GM21825 (cell line): Measurements from ENCODE around the gene FHAD1.

Experiments used
- ATAC-seq: cut with Tn5 transposase; IDR thresholded peaks from one replicate; pipeline ENCODE4 v1.9.1; 2021; ENCODE audit warnings: mild to moderate bottlenecking, moderate library complexity; ENCODE audit not compliant: unreplicated experiment

FHAD1 gene

DNA sequence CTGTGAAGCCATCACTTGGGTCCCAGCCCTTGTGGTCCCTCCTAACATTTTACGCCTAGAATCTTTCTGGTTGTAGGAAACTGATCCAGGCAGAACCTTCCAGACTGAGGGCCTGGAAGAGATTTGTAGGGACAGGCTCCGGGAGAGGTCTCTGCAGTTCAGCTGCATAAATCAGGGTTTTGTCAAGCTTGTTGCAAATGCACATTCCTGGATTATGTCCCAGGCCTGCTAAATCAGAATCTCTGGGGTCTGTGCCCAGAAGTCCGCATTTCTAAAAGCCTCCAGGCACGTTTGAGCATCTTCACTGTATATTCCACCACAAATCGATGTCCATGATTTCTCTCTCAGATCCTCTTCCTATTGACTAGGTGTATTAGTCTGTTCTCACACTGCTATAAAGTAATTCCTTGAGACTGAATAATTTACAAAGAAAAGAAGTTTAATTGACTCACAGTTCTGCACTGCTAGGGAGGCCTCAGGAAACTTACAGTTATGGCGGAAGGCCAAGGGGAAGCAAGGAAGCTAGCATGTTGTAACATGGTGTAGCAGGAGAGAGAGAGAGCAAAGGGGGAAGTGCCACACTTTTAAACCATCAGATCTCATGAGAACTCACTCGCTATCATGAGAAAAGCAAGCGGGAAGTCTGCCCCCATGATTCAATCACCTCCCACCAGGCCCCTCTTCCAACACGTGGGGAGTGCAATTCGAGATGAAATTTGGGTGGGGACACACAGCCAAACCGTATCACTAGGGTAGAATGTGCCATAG is 1.2 kb upstream of the FHAD1 start:
- ATAC-seq: no peak

DNA sequence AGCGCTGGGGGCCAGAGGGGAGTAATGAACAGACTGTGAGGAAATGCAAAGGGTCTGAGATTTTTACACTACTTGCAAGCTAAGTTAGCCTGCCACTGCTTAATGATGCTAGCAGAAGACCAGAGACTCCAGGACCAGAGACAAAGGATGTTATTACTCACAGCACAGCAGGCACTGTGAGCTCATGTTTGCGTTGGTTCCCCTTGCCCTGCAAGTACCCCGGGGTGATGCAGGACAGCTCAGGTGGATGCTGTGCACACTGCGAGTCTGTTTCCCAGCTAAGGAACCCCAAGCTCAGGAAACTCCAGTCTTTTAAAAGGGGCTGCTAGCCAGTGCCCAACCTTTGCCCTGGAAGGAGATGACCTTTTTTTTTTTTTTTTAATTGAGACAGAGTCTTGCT is 1.2 kb downstream of the FHAD1 start:
- no peak for ATAC-seq

DNA sequence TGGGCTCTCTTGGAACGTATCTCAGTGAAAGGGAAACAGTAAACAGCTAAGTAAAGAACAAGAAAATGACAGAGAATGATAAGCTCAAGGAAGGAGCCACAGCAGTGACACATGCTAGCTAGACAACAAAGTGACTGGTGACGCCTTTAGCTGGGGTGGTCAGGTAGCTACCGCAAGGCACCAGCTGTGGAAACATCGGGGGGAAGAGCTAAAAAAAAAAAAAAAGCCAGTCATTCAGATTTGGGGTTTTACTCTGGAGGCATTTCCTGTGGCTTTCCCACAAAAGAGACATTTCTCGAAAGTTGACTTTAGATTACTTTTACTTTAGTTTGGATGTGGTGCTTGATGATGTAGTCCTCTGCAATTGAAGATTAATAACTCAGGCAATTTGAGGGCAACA is 2.1 kb downstream of the FHAD1 start:
- no peak for ATAC-seq

DNA sequence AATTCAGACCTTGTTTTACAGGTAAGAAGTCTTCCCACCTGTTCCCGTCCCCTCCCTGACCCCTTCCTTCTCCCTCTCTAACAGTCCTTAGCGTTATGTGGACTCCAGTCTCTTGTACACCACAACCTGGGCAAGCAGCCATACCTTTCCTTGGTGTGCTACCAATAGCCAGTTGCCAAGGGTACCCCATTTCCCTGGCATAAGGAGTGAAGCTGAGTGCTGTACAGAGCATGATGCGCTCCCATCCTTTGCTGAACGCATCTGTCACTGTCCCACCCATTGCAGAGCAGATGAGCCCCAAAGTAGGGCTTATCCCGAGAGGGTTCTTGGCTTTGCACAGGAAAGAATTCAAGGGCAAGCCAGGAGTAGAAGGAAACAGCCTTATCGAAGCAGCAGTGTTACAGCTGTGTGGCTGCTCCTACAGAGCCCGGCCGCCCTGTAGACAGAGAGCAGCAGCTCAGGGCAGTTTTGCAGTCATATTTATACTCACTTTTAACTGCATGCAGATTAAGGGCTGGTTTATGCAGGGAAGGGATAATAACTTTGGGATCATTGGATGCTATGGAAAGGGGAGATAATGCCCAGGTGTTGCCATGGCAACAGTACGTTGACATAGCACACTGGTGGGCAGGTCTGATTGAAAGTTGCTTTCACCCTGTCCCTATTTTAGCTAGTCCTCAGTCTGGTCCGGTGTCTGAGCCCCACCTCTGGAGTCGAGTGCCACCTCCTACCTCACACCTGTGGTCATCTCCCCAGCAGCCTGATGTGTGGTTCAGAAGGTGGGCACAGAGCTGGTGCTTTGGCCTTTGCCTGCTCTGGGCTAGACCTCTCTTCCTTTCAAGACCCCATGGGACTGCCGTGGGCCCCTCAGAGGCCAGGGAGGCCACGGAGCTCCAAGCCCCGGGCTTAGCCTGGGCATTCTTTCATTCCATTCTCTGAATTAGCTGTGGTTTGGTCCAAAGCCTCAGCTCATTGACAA is 5.1 kb downstream of the FHAD1 start:
- no peak for ATAC-seq

DNA sequence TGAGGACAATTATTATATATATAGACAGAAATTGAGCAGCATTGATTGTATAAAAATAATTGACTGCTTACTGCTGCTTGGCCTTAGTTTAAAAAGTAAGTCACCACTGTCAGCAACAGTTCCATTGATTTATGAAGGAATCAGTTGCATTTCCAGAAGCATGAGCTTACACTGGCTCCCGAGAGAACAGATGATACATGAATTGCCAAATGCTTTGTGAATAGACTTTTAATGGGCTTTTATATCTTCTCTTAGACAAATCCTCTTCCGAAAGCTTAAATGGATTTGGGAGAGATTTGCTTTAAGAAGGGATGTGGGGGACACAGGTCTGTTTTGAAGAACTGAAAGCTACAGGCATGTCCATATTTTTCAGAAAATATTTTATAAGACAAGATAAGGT is 7.5 kb downstream of the FHAD1 start:
- no peak for ATAC-seq

DNA sequence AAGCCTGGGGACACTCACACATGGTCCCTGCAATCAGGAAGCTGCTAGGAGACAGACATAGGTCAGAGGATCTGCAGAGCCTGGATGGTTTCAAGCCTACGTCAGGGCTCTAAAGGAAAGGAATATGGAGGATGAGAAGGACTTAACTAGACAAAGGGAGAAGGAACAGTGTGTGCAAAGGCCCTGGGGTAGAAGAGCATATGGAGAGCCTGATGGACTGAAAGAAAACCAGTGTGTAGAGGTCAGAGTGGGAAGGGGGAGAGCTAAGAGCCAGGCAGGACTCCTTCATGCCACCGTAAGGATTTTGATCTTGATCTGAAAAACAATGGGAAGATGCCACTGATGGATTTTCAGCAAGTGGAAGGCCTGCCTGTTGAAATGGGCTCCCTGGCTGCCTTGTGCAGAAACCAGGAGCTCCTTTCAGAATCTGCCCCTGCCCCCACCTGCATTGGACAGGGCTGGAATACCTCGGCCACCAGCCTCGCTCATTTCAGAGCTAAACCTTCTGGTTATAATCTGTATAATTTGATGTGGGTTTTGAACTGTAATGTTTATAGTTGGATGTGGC is 8.6 kb downstream of the FHAD1 start:
- ATAC-seq: no peak

DNA sequence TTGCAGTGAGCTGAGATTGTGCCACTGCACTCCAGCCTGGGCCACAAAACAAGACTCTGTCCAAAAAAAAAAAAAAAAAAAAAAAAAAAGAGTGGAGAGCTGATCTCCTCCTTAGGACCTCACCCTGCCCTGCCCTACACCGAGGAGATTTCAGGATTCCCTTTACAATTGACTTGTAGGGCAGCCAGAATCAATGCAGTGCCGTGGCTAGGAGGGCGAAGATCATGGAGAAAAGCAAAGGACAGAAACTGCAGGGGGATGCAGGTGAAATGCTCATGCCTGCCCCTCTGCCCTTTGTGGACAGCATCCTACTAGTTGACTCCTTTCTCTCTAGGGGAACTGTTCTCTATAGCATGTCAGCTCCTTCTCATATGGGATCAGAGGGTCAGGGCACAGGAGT is 9.6 kb downstream of the FHAD1 start:
- no peak for ATAC-seq

DNA sequence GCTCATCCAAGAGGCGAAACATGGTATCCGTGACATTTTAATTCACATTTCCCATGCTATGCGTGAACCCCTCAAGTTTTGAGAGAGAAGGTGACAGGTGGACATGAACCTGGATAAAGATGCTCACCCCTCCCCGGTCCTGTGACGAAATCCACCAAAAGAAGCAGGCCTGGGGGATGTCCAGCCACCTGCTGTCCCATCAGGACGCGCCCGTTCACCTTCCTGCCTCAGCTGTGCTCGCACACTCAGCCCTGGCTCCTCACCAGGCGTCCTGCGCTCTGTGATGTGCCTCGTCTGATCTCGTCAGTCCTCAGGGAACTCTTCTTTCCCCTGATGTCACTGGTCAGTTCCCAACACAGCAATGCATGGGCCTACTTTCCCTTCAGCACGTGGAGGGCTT is 10.3 kb downstream of the FHAD1 start:
- no peak for ATAC-seq

DNA sequence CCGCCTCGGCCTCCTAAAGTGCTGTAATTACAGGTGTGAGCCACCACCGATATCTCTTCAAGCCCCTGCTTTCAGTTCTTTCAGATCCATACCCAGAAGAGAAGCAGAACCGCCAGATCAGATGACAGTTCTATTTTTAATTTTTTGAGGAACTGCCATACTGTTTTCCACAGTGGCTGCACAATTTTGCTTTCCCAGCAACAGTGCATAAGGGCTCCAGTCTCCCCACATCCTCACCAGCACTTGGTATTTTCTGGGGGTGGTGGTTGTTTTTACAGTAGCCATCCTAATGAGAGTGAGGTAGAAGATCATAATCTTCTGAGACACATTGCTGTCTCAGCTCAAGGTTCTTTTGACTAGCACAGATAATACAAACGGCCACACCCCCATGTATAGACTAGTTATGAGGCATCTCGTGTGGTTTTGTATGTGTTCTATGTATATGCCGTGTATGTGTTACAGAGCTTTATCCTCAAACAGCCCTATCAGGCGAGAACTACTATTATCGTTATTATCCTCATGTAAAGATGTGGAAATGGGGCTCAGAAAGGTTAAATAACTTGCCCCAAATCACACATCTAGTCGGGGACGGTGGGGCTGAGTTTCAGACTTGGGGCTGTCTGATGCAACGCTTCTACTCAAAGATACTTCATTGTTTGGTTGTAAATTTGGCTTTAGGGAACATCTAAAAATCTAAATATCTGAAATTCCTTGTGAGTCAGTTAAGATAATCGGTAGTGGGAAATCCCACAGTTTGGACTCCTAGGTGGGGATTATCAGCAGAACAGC is 12.0 kb downstream of the FHAD1 start:
- ATAC-seq: no peak

DNA sequence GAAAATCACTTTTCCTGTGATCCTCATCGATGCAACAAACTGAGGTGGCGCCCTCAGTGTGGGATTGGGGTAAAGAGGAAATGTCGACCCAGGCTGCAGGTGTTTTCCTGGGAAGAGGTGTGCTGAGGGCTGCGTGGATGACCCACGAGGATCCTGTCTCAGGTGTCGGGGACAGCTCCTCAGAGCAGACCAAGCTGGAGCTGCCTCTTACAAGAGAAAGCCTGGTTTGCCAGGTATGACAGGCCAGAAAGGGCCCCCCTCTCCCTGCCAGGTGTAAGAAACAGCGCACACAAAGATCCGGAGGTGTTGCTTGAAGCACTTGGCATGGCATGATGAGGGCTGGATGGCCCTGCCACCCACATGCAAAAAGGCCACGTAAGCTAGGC is 12.6 kb downstream of the FHAD1 start:
- no peak for ATAC-seq

DNA sequence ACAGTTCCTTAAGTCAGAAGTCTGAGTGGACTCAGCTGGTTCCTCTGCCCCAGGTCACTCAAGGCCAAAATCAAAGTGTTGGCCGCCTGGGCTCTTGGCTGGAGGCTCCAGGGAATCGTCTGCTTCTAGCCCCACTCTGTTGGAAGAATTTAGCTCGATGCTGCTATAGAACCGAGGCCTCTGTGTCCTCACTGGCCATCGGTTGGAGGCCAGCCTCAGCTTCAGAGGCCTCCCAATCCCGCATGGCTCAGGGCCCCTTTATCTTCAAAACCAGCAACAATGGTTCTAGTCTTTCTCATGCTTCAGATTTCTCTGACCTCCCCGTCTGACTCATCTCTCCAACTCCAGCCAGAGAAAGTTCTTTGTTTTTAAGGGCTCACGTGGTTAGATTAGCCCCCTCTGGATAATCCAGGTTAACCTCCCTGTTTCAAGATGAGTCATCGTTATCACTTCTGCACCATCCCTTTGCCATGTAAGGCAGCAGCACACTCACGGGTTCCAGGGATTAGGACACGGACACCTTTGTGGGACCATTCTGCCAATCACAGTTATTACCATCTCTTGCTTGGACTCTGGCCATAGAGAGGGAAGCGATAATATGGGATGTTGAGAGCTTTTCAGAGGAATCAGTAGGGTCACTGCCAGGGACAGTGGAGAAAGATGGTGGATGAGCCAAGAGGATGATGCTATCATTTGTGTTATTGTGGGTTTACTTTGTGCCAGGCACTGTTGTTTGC is 13.6 kb downstream of the FHAD1 start:
- no peak for ATAC-seq

DNA sequence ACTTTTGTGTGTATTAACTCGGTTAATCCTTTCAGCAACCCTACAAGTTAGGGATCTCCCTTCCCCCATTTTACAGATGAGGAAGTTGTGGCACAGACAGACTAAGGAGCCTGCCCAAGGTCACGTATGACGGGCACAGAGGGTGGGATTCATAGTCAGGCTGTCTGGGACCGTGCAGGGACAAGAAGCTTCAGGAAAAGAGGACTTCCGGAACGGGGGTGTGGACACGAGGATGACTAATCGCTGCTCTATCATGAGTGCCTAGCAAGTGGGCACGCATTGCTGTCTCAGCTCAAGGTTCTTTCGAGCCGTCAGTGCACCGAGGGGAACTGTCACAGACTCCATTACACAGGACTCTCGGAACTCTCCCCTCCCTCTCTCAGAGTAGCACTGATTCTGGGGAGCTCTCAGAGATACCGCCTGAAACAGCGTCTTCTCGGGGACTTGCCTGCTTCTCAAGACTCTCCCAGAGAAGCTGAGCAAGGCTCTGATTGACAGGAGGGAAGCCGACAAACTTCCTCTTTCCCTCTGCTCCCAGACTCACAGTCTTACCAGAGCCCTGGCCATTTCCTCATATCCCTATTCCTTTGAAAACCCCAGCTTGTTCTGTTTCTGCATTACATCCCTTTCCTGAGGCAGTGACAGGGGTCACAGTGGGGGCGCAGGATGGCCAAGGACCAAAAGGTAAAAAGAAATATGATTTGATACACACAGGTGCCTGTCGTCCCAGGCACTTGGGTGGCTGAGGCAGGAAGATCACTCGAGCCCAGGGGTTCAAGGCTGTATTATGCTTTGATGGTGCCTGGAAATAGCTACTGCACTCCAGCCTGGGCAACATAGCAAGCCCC is 14.4 kb downstream of the FHAD1 start:
- ATAC-seq: no peak

DNA sequence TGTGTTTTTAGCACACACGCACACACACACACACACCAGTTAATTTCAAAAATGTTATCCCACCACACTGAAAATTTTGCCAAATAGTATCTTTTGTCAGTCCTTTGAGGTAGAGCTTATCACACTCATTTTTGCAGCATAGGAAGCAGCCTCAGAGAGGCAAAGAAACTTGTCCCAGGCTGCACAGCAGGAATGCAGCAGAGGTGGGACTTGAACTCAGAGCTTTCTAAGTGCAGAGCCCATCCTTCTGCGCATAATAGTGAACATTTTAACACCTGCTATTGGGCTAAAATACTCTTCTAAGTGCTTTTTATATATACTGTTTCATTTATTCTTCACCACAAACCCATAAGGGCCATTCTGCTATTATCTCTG is 15.0 kb downstream of the FHAD1 start:
- no peak for ATAC-seq

DNA sequence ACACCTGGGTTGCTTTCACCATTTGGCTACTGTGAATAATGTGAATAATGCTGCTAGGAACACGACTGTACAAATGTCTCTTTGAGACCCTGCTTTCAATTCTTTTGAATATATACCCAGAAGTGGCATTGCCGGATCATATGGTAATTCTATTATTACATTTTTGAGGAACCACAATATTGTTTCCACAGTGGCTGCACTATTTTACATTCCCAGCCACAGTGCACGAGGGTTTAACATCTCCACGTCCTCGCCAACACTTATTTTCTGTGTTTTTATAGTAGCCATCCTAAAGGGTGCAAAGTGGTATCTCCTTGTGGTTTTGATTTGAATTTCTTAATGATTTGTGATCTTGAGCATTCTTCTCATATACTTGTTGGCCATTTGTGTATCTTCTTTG is 15.7 kb downstream of the FHAD1 start:
- no peak for ATAC-seq

DNA sequence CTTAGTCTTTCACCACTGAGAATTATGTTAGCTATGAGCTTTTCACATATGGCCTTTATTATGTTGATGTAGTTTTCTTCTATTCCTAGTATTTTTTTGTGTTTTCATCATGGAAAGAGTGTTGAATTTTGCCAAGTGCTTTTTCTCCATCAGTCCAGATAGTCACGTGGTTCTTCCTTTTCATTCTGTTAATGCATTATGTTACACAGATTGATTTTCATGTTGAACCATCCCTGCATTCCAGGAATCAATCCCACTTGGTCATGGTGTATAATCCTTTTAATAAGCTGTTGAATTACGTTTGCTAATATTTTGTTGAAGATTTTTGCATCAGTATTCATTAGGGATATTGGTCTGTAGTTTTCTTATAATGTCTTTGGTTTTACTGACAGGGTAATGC is 17.7 kb downstream of the FHAD1 start:
- no peak for ATAC-seq

DNA sequence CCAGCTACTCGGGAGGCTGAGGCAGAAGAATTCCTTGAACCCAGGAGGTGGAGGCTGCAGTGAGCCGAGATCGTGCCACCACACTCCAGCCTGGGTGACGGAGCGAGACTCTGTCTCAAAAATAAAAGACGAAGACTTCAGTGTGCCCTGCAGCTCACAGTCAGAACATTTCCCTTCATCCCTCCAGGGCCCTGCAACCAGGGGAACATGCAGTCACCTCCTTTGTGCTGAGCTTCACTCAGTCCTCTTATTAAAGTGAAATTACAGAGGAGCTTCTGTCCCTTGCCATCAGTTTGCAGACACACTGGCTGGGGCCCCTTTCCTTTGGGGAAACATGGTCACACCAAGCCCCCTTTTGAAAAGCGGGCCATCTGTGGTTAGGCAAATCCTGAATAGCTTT is 24.2 kb downstream of the FHAD1 start:
- no peak for ATAC-seq

DNA sequence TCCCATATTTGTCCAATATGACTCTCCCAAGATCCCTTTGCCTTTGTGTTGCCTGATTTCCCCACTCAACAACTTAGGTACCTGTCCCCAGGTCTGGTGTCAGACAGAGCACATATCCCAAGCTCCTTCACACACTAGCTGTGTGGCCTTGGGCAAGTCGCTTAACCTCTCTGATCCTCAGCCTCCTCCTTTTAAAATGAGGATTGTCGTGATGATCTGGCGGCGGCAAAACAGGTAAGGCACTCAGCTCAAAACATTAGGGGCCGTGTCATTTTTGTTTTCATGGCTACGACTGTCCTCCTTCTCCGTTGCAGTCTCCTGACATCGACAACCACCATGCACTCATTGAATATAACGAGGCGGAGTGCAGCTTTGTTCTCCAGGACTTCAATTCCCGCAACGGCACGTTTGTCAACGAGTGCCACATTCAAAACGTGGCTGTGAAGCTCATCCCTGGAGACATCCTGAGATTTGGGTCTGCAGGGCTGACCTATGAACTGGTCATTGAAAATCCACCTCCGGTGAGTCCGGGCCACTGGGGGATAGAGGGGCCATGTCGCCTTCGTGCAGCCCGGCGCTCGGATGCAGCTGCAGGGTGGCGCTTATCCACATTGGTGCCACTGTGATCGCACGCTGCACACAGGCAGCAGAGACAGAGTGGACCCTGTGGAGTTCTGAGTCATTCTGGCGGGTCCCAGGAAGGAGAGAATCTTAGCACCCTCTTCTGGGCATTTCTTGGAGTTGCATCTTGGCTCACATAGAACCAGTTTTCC is 25.2 kb downstream of the FHAD1 start:
- no peak for ATAC-seq

DNA sequence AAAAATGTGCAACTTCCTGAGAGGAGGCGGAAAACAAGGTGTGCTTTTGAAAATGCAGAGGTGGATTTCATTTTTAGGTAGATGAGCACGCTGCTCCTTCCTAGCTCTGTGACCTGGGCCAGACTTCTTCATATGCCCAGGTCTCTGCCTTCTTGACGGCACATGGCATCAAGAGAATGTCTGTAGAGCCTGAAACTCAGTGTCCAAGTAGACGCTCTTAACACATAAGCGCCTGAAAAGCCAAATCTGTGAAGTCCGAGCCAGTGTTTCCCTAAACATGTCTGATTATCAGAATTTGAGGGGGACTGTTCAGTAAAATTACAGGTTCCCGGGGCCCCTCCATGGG is 25.7 kb downstream of the FHAD1 start:
- ATAC-seq: no peak

DNA sequence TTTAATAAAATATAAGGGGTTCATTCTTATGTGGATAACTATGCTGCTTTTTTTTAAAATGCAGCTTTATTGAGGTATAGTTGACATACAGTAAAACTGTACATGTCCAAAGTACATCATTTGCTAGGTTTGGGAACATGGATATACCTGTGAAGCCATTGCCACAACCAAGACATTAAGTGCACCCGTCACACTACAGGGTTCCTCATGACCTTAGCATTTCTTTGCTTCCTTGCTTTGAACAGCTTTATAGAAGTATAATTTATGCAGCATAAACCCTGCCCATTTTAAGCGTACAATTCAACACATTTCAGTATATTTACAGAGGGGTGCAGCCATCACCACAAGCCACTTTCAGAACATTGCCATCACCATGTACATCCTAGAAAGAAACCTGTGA is 26.3 kb downstream of the FHAD1 start:
- ATAC-seq: no peak
